MCF 10A (cell line): ENCODE data around the gene VWA3B. TPM values are rescaled to one million over a fixed set of nuclear protein-coding genes. Genes with fewer than 3 reads are reported as not detected.

Source experiments
- BruUV-seq: library from RNA; stranded (reverse); fragments of 400-500 nt; replicated peaks from 2 replicates; lab custom pipeline; 2021; lab: Mats Ljungman, UMichigan
- CTCF ChIA-PET: fragments of 300-600 bp; sonication (Branson Sonifier 250); formaldehyde crosslinking; extraction: SDS; loops from one replicate; lab custom pipeline; 2021; ENCODE audit warnings: antibody characterized with exemption, inconsistent platforms; lab: Yijun Ruan, JAX
- POLR2A ChIA-PET: fragments of 300-600, 350-650 bp; sonication (Branson Sonifier 250); formaldehyde crosslinking; extraction: SDS; loops from one replicate; lab custom pipeline; 2020; ENCODE audit warnings: antibody characterized with exemption, inconsistent platforms; lab: Yijun Ruan, JAX
- DNase-seq: peaks from one replicate; pipeline ENCODE4 v3.0.0-alpha.2; 2018; ENCODE audit not compliant: unreplicated experiment
- H3K27ac Mint-ChIP-seq: one replicate; pipeline ENCODE4 v1.8.0; 2022; ENCODE audit warnings: mild to moderate bottlenecking, low read depth, mixed read lengths; ENCODE audit not compliant: unreplicated experiment
- H3K27me3 Mint-ChIP-seq: one replicate; pipeline ENCODE4 v1.8.0; 2022; ENCODE audit warnings: mixed read lengths; ENCODE audit not compliant: insufficient read depth, unreplicated experiment
- H3K36me3 Mint-ChIP-seq: one replicate; pipeline ENCODE4 v1.8.0; 2022; ENCODE audit warnings: mild to moderate bottlenecking, moderate library complexity, mixed read lengths; ENCODE audit not compliant: insufficient read depth, unreplicated experiment
- H3K4me1 Mint-ChIP-seq: one replicate; pipeline ENCODE4 v1.8.0; 2022; ENCODE audit warnings: mixed read lengths; ENCODE audit not compliant: insufficient read depth, unreplicated experiment
- H3K4me3 Mint-ChIP-seq: one replicate; pipeline ENCODE4 v1.8.0; 2022; ENCODE audit warnings: mild to moderate bottlenecking, moderate library complexity, mixed read lengths; ENCODE audit not compliant: unreplicated experiment
- H3K9me3 Mint-ChIP-seq: one replicate; pipeline ENCODE4 v1.8.0; 2022; ENCODE audit warnings: mixed read lengths; ENCODE audit not compliant: unreplicated experiment
- CTCF ChIP-seq: fragments of 200-600 bp; IDR thresholded peaks from one replicate; pipeline ENCODE4 v1.8.0; 2022; ENCODE audit warnings: antibody characterized with exemption, mild to moderate bottlenecking; ENCODE audit not compliant: unreplicated experiment
- intact Hi-C: fragments of 100-400 bp; cut with micrococcal nuclease; formaldehyde crosslinking; loops from 2 replicates; pipeline ENCODE4 v1.14.1; 2022
- total RNA-seq: library from RNA; stranded (reverse); gene quantifications from 2 replicates; pipeline ENCODE4 v1.2.3, GENCODE V29; 2022

Gene VWA3B
- total RNA-seq, 1 experiment from 2014 or later: not detected

- ChIA-PET CTCF (interaction anchor here (0.6 to 0.7 kb wide), 2 partner anchors 130 to 786 kb away, joined by 3 read pairs; no protein-coding TSS in a partner anchor), POLR2A (no interaction called here)
- Mint-ChIP-seq H3K4me1 (peaks cover 17% of the 10 kb centered on the region), H3K27me3 (no peaks in the 10 kb centered on the region), H3K4me3 (no peak overlapping the region), H3K36me3 (no peaks in the 10 kb centered on the region), H3K9me3 (no peaks in the 10 kb centered on the region), H3K27ac (no peak overlapping the region)
- BruUV-seq: no TSS peak
- intact Hi-C loops: no loop called here
- TF ChIP-seq CTCF: no peak
- no peak for DNase-seq
Measured at GRCh38 chr2:98161186-98161585, 74.2 kb downstream of the VWA3B start.

GRCh38 chr2:98164256-98164655 lies 77.3 kb downstream of the VWA3B start:
- TF ChIP-seq CTCF: no peak
- CTCF ChIA-PET: interaction anchor here (1.0 kb wide), 1 partner anchor 358 kb away, joined by 3 read pairs; no protein-coding TSS in a partner anchor
- H3K27me3 Mint-ChIP-seq: no peaks in the 10 kb centered on the region

GRCh38 chr2:98165516-98166071 lies 78.6 kb downstream of the VWA3B start:
- Mint-ChIP-seq H3K9me3 (no peaks in the 10 kb centered on the region), H3K27ac (no peak overlapping the region), H3K36me3 (no peaks in the 10 kb centered on the region), H3K4me3 (no peak overlapping the region), H3K4me1 (peaks cover 16% of the 10 kb centered on the region), H3K27me3 (no peaks in the 10 kb centered on the region)
- ChIA-PET CTCF (no interaction called here), POLR2A (interaction anchor here (1.2 kb wide), 1 partner anchor 13 kb away, joined by 4 read pairs; no protein-coding TSS in a partner anchor)
- intact Hi-C loops: no loop called here
- no peak for DNase-seq
- no peak for TF ChIP-seq CTCF
- BruUV-seq: no TSS peak

More at GRCh38 chr2:98164256-98164655, 77.3 kb downstream of the VWA3B start:
- no TSS peak for BruUV-seq
- intact Hi-C loops: no loop called here
- DNase-seq: peak; percentile 6
- H3K4me1 Mint-ChIP-seq: peaks cover 16% of the 10 kb centered on the region
- no peaks in the 10 kb centered on the region for H3K36me3 Mint-ChIP-seq
- POLR2A ChIA-PET: interaction anchor here (1.0 to 1.2 kb wide), 2 partner anchors 15 to 24 kb away, joined by 3 to 4 read pairs; no protein-coding TSS in a partner anchor
- no peak overlapping the region for H3K27ac Mint-ChIP-seq
- no peaks in the 10 kb centered on the region for H3K9me3 Mint-ChIP-seq
- H3K4me3 Mint-ChIP-seq: no peak overlapping the region

GRCh38 chr2:98167916-98168315 lies 80.9 kb downstream of the VWA3B start:
- no peak for TF ChIP-seq CTCF
- no peaks in the 10 kb centered on the region for H3K9me3 Mint-ChIP-seq
- H3K4me1 Mint-ChIP-seq: peaks cover 8% of the 10 kb centered on the region
- ChIA-PET POLR2A (interaction anchor here (0.7 kb wide), 1 partner anchor 409 kb away, joined by 3 read pairs; no protein-coding TSS in a partner anchor), CTCF (no interaction called here)
- intact Hi-C loops: no loop called here
- DNase-seq: no peak
- H3K27me3 Mint-ChIP-seq: no peaks in the 10 kb centered on the region
- BruUV-seq: no TSS peak
- H3K27ac Mint-ChIP-seq: no peak overlapping the region
- no peak overlapping the region for H3K4me3 Mint-ChIP-seq
- H3K36me3 Mint-ChIP-seq: peaks cover 4% of the 10 kb centered on the region
